D721Med (cell line): ENCODE measurements around the gene HMCN2.
"Not testable (repeated sequence)": the region's sequence is repeated elsewhere in the genome, so short reads cannot be mapped to it uniquely, and the experiment has no call there.

Experiments
- DNase-seq: peaks from one replicate; pipeline ENCODE4 v3.0.0; 2011; ENCODE audit warnings: low spot score; ENCODE audit not compliant: insufficient read length
- FAIRE-seq: peaks from 2 replicates; lab custom pipeline; 2011; peaks lifted over from hg19 to GRCh38; lab: Jason Lieb, UNC
- TF ChIP-seq, protein P1 (sequence below): IDR thresholded peaks from 2 replicates; pipeline ENCODE4 v1.5.1; 2012; ENCODE audit warnings: mild to moderate bottlenecking, control low read depth; ENCODE audit not compliant: insufficient read depth; ENCODE audit errors: missing control alignments

The HMCN2 gene

DNA sequence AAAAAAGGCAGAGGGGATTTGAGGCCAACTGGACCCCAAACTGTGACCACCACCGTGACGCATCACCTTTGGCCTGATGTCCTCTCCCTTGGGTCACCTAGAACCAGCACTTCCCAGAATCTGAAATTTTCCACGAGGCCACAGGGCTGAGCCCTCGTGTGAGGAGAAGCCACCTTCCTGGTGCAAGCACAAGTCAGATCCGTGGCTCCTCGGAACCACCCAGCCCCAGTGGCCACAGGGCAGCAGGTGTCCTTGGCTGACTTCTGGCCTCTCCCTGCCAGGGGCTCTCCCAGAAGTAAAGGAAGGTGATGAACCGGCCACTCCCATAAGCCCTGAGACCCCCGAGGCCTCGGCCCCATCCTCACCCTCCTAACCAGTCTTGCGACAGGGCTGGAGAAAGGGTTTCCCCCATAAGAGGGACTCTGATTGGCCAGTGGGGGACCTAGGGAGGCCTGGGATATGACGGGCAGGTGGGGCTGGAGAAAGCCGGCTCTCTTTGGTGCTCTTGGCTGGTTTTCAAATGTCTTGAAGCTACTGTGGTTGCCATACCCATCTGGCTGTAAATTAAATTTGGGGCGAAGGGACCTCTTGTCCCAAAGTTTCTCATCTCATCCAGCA is 20.9 kb upstream of the HMCN2 start:
- FAIRE-seq (no peak), DNase-seq (no peak)
- TF ChIP-seq, protein P1, sequence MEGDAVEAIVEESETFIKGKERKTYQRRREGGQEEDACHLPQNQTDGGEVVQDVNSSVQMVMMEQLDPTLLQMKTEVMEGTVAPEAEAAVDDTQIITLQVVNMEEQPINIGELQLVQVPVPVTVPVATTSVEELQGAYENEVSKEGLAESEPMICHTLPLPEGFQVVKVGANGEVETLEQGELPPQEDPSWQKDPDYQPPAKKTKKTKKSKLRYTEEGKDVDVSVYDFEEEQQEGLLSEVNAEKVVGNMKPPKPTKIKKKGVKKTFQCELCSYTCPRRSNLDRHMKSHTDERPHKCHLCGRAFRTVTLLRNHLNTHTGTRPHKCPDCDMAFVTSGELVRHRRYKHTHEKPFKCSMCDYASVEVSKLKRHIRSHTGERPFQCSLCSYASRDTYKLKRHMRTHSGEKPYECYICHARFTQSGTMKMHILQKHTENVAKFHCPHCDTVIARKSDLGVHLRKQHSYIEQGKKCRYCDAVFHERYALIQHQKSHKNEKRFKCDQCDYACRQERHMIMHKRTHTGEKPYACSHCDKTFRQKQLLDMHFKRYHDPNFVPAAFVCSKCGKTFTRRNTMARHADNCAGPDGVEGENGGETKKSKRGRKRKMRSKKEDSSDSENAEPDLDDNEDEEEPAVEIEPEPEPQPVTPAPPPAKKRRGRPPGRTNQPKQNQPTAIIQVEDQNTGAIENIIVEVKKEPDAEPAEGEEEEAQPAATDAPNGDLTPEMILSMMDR, result no peak

GRCh38 chr9:130245474-130245873 is 20.1 kb upstream of the HMCN2 start:
- no peak for FAIRE-seq
- DNase-seq, result no peak
- TF ChIP-seq, protein P1, result no peak

DNA sequence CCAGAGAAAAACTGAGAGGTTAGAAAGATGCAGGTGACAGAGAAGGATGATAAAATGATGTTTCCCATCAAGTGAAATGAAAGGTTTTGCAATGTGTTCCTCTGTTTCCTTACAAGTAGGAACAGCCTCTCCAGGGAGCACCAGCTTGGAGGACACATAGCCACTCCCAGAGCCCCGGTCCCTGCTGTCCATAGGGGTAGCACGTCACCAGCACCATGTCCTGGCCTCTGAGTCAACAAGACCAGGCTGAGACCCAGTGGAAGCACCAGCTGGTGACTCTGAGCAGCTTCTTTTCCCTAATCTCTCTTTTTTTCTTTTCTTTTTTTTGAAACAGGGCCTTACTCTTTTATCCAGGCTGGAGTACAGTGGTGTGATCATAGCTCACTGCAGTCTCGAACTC is 19.4 kb upstream of the HMCN2 start:
- no peak for DNase-seq
- TF ChIP-seq, protein P1, result no peak

DNA sequence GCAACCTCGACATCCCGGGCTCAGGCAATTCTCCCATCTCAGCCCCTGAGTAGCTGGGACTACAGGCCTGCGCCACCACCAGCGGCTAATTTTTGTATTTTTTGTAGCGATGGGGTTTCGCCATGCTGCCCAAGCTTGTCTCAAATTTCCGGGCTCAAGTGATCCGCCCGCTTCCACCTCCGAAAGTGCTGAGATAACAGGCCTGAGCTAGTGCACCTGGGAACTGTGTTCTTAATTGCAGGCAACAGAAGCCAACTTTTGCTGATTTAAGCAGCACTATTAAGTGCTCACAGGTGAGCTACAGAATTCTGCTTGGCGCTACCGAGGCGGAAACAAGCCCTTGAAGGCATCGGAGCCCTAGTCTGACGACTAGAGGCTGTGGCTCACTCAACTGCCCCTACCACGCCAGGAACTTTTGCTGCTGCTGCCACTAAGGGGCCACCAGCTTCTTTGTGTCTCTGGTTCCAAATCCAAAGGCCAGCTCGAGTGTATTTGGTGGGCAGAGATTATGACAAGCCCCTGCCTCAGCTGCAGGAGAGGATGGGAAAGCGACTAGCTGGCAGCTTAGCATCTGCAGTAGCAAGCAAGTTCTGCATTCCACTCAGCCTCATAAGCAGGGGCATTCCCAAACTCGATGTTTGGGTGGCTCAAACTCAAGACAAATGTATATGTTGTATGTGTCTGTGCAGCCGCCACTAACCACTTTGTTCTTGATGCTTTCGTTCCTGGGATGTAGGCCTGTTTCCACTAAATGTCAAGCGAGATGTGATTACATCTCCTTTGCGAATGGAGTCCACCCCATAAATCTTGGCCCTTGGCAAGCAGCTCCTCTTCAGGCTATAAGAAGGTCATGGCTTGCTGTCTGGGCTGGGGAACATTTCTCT is 10.6 kb upstream of the HMCN2 start:
- DNase-seq (peak; percentile 8), FAIRE-seq (no peak)
- TF ChIP-seq, protein P1, result no peak

More for the DNA sequence above, 19.4 kb upstream of the HMCN2 start:
- FAIRE-seq, result no peak

- TF ChIP-seq, protein P1, result no peak
- FAIRE-seq (no peak), DNase-seq (no peak)
Observed at GRCh38 chr9:130255631-130256134, 9.9 kb upstream of the HMCN2 start.

GRCh38 chr9:130256644-130257043 is 8.9 kb upstream of the HMCN2 start:
- DNase-seq (no peak), FAIRE-seq (no peak)
- TF ChIP-seq, protein P1, result no peak

DNA sequence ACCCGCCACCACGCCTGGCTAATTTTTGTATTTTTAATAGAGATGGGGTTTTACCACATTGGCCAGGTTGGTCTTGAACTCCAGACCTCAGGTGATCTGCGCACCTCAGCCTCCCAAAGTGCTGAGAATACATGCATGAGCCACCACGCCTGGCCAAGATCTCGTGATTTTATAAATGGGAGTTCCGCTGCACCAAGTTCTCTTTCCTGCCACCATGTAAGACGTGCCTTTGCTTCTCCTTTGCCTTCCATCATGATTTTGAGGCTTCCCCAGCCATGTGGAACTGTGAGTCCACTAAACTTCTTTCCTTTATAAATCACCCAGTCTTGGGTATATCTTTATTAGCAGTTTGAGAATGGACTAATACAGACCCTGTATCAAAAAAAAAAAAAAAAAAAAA is 7.4 kb upstream of the HMCN2 start:
- not testable (repeated sequence) for DNase-seq, FAIRE-seq
